ENCODE data around the gene HPD.

DNA sequence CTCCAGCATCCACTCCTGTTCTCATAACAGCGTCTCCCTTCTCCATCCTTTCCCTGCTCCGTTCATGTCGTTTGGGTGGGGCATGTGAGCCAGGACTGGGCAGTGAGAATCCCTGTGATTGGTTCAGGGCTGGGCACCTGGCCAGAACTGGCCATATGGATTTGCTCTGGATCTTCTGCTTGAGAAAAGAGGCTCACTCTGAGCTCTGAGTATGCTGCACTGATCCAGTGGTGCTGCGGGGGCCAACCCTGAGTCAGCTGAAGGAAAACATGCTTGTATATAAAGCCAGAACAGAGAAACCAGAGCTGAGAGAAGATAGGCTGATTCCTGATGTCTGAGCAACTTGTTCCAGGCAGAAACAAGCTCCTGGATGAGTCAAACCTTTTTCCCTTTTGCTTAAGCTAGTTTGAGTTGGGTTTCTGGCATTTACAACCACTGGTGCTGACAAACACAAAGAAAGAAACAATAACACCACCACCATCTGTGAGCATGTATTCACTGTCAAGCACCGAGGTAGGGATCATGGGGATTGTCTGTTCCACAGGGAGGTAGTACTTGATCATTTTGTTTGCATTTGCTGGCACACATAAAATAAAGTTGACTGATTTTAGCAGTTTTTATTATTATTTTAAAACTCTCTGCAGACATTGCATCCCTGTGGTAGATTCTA is 14.0 kb upstream of the HPD start:
- TF ChIP-seq, protein P1, sequence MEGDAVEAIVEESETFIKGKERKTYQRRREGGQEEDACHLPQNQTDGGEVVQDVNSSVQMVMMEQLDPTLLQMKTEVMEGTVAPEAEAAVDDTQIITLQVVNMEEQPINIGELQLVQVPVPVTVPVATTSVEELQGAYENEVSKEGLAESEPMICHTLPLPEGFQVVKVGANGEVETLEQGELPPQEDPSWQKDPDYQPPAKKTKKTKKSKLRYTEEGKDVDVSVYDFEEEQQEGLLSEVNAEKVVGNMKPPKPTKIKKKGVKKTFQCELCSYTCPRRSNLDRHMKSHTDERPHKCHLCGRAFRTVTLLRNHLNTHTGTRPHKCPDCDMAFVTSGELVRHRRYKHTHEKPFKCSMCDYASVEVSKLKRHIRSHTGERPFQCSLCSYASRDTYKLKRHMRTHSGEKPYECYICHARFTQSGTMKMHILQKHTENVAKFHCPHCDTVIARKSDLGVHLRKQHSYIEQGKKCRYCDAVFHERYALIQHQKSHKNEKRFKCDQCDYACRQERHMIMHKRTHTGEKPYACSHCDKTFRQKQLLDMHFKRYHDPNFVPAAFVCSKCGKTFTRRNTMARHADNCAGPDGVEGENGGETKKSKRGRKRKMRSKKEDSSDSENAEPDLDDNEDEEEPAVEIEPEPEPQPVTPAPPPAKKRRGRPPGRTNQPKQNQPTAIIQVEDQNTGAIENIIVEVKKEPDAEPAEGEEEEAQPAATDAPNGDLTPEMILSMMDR (IDR thresholded peaks at IDR 0.05), result no peak
- no peak for TF ChIP-seq POLR2A (IDR thresholded peaks at IDR 0.05)

Data from adrenal gland (tissue), 5 donors.